NK-92 (cell line): ENCODE measurements around the gene PPP1R2B.

Experiments
- DNase-seq: peaks from one replicate; lab custom pipeline; 2025; ENCODE audit not compliant: unreplicated experiment; lab: John Stamatoyannopoulos, UW

The PPP1R2B gene

DNA sequence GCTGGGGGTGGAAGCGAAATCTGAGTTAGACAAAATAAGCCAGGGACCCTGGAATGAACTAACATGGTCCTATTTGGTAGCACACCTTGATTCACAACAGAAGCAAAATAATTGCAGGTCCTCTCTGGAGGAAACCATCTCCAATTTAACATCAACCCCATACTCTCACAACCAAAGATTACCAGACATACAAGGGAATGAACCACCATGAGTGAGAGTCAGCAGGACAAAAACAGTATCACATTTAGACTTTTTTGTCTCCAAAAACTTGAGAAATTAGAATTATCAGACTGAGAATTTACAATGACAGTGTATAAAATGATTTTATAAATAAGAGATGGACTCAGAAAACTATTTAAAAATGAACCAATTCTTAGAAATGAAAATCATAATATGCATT lies 21.1 kb downstream of the PPP1R2B start:
- no peak for DNase-seq

DNA sequence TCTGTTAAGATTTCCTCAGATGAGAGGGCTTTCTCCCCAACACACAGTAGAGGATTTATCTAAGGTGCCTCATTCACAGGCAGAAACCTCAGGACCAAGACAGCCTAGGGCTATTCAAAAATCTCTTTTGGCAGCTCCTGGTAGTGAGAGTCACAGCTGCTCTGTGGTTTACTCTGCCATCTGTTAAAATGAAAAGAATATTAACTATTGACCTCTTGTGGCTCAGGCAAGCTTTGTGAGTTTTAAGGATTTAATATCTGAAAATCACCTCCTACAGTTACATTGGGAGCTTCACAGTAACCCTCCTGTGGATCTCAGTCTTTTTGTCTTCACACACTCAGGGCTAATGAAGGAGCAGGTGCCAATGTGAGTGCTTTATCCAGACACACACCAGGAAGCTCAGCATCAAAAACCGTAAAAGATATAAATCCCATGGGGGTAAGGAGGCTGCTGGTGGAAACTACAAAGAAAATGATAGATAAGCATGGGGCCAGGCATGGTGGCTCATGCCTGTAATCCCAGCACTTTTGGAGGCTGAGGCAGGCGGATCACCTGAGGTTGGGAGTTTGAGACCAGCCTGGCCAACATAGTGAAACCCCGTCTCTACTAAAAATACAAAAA lies 29.7 kb downstream of the PPP1R2B start:
- no peak for DNase-seq

DNA sequence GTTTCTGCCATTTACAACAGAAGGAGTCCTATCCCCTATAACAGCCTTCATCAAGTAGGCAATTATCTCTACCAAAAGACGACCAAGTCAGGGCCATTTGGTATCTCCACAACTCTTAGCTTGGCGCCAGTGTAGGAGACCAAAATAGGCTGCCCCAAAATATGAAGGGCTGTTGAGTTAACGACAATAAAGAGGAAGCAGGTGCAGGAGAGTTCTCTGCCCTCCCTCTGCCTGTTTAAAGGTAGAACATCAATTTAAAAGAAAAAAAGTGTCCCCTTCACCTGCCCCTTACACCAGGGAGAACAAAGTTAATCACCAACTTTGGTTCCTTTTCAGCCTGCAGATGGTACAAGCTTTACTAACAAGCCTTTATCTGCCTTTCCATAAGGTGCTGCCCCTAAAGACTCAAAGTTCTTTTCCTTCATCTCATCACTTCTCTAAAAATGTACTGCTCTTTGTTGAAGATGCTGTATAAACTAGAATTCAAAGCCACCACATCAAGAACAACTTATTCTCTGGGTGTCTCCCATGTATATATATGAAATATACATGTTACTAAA lies 33.3 kb downstream of the PPP1R2B start:
- no peak for DNase-seq

DNA sequence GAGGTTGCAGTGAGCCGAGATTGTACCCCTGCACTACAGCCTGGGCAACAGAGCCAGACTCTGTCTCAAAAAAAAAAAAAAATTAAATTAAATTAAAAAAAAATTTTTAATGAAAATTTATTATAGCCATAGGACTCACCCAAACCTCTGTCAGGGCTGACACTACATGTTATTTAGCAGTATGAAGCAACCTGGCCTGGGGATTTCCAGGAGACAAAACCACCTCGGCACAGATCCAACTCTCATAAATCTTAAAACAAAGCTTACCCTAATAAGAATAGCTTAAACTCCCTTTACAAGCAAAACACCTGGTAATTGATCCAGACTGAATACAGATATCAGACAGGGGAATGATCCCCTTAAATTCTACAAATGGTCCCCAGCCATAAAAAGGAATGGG lies 38.4 kb downstream of the PPP1R2B start:
- DNase-seq = no peak

DNA sequence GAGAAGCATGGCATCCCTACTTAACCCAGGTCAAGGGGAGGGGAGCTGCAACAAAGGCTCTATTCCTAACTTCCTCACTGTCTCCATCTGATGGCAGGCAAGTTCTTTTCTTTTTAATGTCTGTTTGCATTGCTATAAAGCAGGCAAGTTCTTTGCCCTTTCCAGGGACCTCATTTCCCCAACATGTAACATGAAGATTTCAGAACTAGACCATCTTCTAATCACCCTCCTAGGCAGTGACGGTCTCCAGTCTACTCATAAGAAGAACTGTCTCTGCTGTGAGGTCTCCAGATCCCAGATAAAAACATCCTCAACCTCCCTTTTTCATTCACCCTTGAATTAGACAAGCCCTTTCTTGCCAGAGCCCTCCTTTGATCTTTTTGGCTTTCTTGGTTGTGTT lies 42.1 kb downstream of the PPP1R2B start:
- DNase-seq = no peak

DNA sequence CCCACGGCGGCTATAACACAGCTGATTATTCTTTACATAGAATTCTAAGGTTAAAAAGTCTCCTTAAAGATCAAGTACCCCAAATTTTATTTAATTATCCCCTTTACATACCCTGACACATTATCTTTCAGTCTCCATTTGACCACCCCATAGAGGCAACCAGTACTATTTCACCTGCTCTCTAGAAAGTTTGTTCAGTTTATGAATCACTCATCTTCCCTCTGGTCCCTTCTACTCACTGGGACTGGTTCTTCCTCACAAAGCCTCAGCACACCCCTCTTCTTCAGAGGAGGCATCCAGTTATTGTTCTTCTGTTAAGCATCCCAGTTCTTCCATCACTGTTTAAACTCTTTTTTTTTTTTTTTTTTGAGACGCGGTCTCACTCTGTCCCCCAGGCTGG lies 42.8 kb downstream of the PPP1R2B start:
- DNase-seq = no peak

DNA sequence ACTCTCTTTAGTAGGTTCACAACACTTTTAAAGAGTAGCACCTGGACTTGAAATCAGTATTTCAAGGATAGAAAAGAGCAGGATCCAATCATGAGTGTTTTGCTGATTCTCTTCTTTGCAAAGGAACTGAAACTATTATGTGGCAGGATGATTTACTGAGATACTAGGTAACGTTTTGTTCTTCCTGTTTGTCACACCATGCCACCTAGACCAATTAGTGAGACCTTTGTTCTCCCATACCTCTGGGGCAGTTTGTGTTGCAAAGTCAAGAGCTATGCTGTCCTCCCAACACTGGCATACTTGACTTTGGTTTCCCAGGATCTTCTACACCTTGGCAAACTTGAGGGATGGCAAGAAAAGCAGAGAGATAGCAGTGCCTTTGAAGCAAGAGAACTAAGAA lies 43.4 kb downstream of the PPP1R2B start:
- DNase-seq = no peak

DNA sequence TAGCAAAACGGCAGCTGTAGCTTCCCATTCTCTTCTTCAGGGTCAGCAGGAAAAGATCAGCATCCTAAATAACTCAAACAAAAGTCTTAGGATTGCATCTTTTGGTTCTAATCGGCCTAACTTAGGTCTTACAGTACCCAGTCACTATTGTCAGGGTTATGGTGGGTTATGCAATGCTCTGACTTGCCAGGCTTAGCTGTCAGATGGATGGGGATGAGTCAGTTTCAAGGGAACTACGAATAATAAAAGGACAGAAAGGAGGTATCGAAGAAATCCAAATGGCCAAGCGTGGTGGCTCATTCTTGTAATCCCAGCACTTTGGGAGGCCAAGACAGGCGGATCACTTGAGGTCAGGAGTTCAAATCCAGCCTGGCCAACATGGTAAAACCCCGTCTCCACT lies 46.5 kb downstream of the PPP1R2B start:
- no peak for DNase-seq
